Measurements from ENCODE around the gene CHST14.

CHST14 gene

GRCh38 chr15:40436892-40437751, 33.7 kb upstream of the CHST14 start:
- Mint-ChIP-seq H3K27ac (no peak overlapping the region), H3K27me3 (peaks cover 90% of the 10 kb centered on the region), H3K4me3 (no peak overlapping the region), H3K4me1 (peaks cover 30% of the 10 kb centered on the region), H3K9me3 (no peaks in the 10 kb centered on the region), H3K36me3 (no peaks in the 10 kb centered on the region)
- CTCF ChIA-PET: no interaction called here
- DNase-seq: no peak

- Mint-ChIP-seq H3K27me3 (peaks cover 90% of the 10 kb centered on the region), H3K36me3 (peaks cover 6% of the 10 kb centered on the region), H3K4me3 (no peak overlapping the region), H3K4me1 (peaks cover 38% of the 10 kb centered on the region), H3K9me3 (no peaks in the 10 kb centered on the region), H3K27ac (no peak overlapping the region)
- DNase-seq: no peak
- CTCF ChIA-PET: no interaction called here
These were observed 32.8 kb upstream of the CHST14 start for GRCh38 chr15:40437752-40438687.

- peaks cover 9% of the 10 kb centered on the region for H3K36me3 Mint-ChIP-seq
- peaks cover 91% of the 10 kb centered on the region for H3K27me3 Mint-ChIP-seq
- no peak for DNase-seq
- peaks cover 45% of the 10 kb centered on the region for H3K4me1 Mint-ChIP-seq
- CTCF ChIA-PET: interaction anchor here (1.1 to 1.4 kb wide), 2 partner anchors 100 to 101 kb away, joined by 3 to 5 read pairs; no protein-coding TSS in a partner anchor
- H3K4me3 Mint-ChIP-seq: no peak overlapping the region
- no peaks in the 10 kb centered on the region for H3K9me3 Mint-ChIP-seq
- no peak overlapping the region for H3K27ac Mint-ChIP-seq
These were observed 32.1 kb upstream of the CHST14 start for GRCh38 chr15:40438712-40439111.

GRCh38 chr15:40439461-40439959, 31.3 kb upstream of the CHST14 start:
- DNase-seq: no peak
- Mint-ChIP-seq H3K4me1 (peaks cover 49% of the 10 kb centered on the region), H3K4me3 (peak overlapping the region; percentile 83), H3K27me3 (peaks cover 84% of the 10 kb centered on the region), H3K9me3 (no peaks in the 10 kb centered on the region), H3K36me3 (peaks cover 12% of the 10 kb centered on the region), H3K27ac (peak overlapping the region; percentile 15)
- CTCF ChIA-PET: interaction anchor here (0.8 to 1.7 kb wide), 7 partner anchors 9 to 150 kb away, joined by 3 to 8 read pairs (median 3); no protein-coding TSS in a partner anchor

GRCh38 chr15:40439960-40440742, 30.6 kb upstream of the CHST14 start:
- CTCF ChIA-PET: interaction anchor here (0.6 to 4.8 kb wide), 9 partner anchors 9 to 150 kb away, joined by 3 to 19 read pairs (median 4); no protein-coding TSS in a partner anchor
- peaks cover 52% of the 10 kb centered on the region for H3K4me1 Mint-ChIP-seq
- no peaks in the 10 kb centered on the region for H3K9me3 Mint-ChIP-seq
- H3K4me3 Mint-ChIP-seq: peak overlapping the region; percentile 83
- DNase-seq: peak; percentile 59
- peak overlapping the region; percentile 25 for H3K27ac Mint-ChIP-seq
- peaks cover 12% of the 10 kb centered on the region for H3K36me3 Mint-ChIP-seq
- H3K27me3 Mint-ChIP-seq: peaks cover 78% of the 10 kb centered on the region

- no peaks in the 10 kb centered on the region for H3K9me3 Mint-ChIP-seq
- H3K4me3 Mint-ChIP-seq: peak within 1 kb of the TSS; percentile 90
- CTCF ChIA-PET: interaction anchor here (0.6 to 4.8 kb wide), 5 partner anchors 10 to 149 kb away, joined by 3 to 19 read pairs (median 4); no protein-coding TSS in a partner anchor
- H3K36me3 Mint-ChIP-seq: peaks cover 14% of the 10 kb centered on the region
- peak within 1 kb of the TSS; percentile 74 for H3K27ac Mint-ChIP-seq
- peaks cover 52% of the 10 kb centered on the region for H3K4me1 Mint-ChIP-seq
- DNase-seq: peak; percentile 98
- peaks cover 70% of the 10 kb centered on the region for H3K27me3 Mint-ChIP-seq
These were observed 29.8 kb upstream of the CHST14 start, which contains the start of gene BAHD1 for GRCh38 chr15:40440743-40441564. Gene BAHD1 (plus strand): TSS chr15:40440953. CDS start chr15:40458465, 17,512 bp downstream.

- no peaks in the 10 kb centered on the region for H3K9me3 Mint-ChIP-seq
- H3K27me3 Mint-ChIP-seq: peaks cover 61% of the 10 kb centered on the region
- peaks cover 14% of the 10 kb centered on the region for H3K36me3 Mint-ChIP-seq
- peak; percentile 55 for DNase-seq
- peak overlapping the region; percentile 74 for H3K27ac Mint-ChIP-seq
- CTCF ChIA-PET: interaction anchor here (0.8 to 4.8 kb wide), 5 partner anchors 10 to 67 kb away, joined by 3 to 19 read pairs (median 5); no protein-coding TSS in a partner anchor
- H3K4me1 Mint-ChIP-seq: peaks cover 45% of the 10 kb centered on the region
- peak overlapping the region; percentile 90 for H3K4me3 Mint-ChIP-seq
These were observed 28.9 kb upstream of the CHST14 start for GRCh38 chr15:40441565-40442531.

GRCh38 chr15:40443255-40443654, 27.5 kb upstream of the CHST14 start:
- CTCF ChIA-PET: interaction anchor here (0.8 to 4.8 kb wide), 6 partner anchors 9 to 86 kb away, joined by 3 to 19 read pairs (median 4); no protein-coding TSS in a partner anchor
- no peak for DNase-seq
- Mint-ChIP-seq H3K9me3 (no peaks in the 10 kb centered on the region), H3K4me3 (peak overlapping the region; percentile 90), H3K4me1 (peaks cover 43% of the 10 kb centered on the region), H3K36me3 (peaks cover 14% of the 10 kb centered on the region), H3K27ac (no peak overlapping the region), H3K27me3 (peaks cover 47% of the 10 kb centered on the region)

- H3K9me3 Mint-ChIP-seq: no peaks in the 10 kb centered on the region
- CTCF ChIA-PET: interaction anchor here (0.8 to 4.8 kb wide), 5 partner anchors 8 to 146 kb away, joined by 3 to 19 read pairs (median 3); no protein-coding TSS in a partner anchor
- DNase-seq: no peak
- no peak overlapping the region for H3K27ac Mint-ChIP-seq
- peaks cover 14% of the 10 kb centered on the region for H3K36me3 Mint-ChIP-seq
- peak overlapping the region; percentile 90 for H3K4me3 Mint-ChIP-seq
- peaks cover 41% of the 10 kb centered on the region for H3K27me3 Mint-ChIP-seq
- peaks cover 46% of the 10 kb centered on the region for H3K4me1 Mint-ChIP-seq
These were observed 26.9 kb upstream of the CHST14 start for GRCh38 chr15:40443846-40444245.

GRCh38 chr15:40444736-40445135, 26.0 kb upstream of the CHST14 start:
- Mint-ChIP-seq H3K4me3 (no peak overlapping the region), H3K4me1 (peaks cover 47% of the 10 kb centered on the region), H3K36me3 (peaks cover 18% of the 10 kb centered on the region), H3K27ac (no peak overlapping the region), H3K27me3 (peaks cover 32% of the 10 kb centered on the region), H3K9me3 (no peaks in the 10 kb centered on the region)
- CTCF ChIA-PET: interaction anchor here (1.1 to 4.8 kb wide), 2 partner anchors 8 to 62 kb away, joined by 3 to 19 read pairs; no protein-coding TSS in a partner anchor
- DNase-seq: no peak

- CTCF ChIA-PET: interaction anchor here (1.1 kb wide), 1 partner anchor 62 kb away, joined by 3 read pairs; no protein-coding TSS in a partner anchor
- H3K27ac Mint-ChIP-seq: no peak overlapping the region
- peaks cover 49% of the 10 kb centered on the region for H3K4me1 Mint-ChIP-seq
- peaks cover 19% of the 10 kb centered on the region for H3K36me3 Mint-ChIP-seq
- H3K4me3 Mint-ChIP-seq: no peak overlapping the region
- peaks cover 25% of the 10 kb centered on the region for H3K27me3 Mint-ChIP-seq
- no peak for DNase-seq
- H3K9me3 Mint-ChIP-seq: no peaks in the 10 kb centered on the region
These were observed 25.3 kb upstream of the CHST14 start for GRCh38 chr15:40445421-40445922.

Measured in activated naive CD4-positive, alpha-beta T cell treated with anti-CD3 and anti-CD28 coated beads, Interleukin-2, amount 10 ng/mL, durations not matched to agents 7 days and 5 days (primary cell).